GM21381 (cell line): ENCODE measurements around the gene SERTM1.

ENCODE experiments used
- ATAC-seq: cut with Tn5 transposase; IDR thresholded peaks from one replicate; pipeline ENCODE4 v1.9.1; 2021; ENCODE audit warnings: mild to moderate bottlenecking, moderate library complexity; ENCODE audit not compliant: unreplicated experiment

Gene SERTM1

DNA sequence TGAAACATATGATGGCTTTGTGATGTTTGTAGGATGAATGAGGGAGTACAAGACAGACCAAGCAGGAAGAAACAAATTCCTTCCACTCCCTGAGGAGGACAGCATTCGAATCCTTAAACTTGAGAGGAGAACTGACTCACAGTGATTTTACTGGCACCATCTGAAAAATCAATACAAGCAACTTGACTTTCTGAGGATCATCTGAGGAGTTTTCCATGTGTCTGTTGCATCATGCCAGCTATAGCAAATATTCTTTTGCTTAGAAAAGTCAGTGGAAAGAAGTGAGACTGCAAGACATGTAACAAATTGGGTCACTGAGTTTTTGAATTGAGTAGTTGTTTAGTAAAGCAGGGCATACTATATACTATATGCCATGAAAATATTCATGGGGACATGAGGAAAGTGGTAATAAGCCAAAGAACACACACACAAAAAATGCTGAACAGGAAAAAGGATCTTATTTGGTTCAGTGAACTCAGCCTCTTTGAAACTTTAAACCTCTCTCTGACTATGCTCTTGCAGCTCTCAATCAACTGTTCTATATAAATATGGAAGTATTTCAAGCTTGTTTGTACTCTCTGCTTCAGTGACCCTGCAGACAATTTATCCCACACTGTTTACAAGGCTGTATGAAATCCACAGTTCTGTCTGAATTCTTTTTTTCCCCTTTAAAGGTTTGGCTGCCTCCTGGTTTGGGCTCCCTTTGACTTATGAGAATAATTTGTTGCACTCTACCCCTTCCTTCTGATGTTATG is 35.5 kb downstream of the SERTM1 start:
- no peak for ATAC-seq

DNA sequence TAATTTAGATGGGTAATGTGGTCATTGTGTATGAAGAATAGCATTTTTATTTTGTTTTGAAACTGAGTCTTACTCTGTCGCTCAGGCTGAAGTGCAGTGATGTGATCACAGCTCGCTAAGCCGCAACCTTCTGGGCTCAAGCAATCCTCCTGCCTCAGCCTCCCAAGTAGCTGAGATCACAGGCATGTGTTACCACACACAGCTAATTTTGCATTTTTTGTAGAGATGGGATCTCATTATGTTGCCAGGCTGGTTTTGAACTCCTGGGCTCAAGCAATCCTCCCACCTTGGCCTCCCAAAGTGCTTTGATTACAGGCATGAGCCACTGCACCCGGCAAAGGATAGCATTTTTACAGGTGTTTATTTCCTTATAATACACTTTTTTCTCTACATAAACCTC is 36.6 kb downstream of the SERTM1 start:
- no peak for ATAC-seq

DNA sequence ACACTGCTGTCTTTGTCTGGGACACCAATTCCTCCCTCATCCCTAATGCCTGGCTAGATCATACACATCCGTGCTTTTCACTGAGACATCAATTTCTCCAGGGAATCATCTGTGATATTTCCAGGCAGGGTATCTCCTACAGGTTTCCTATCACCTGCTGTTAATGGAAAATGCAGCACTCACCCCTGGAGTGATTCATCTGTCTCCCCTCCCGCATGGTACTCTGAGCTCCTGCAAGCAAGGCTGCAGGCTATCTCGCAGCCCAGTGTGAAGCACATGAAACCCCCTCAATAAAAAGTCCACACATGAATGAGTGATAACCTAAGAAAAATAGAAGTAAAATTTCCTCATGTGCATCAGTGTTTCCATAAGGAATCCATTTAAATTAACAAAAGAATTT is 38.5 kb downstream of the SERTM1 start:
- no peak for ATAC-seq

DNA sequence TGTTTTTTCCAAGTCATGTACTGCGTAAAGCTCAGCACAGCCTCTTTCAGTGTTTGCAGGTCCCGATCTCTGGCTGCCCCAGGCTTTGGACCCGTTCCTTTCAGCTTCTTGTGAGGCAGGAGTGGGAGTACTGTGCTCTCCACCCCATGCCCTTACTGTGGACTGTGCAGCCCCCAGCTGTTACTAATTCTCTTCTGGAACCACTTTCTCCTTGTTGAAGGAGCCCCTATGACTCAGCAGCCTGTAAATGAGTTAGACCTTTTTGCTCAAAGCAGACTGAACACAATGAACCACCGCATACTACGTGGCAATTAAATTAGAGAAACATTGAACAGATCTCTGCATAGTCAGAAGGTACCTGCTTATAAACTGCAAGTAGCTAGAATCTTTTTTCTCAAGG is 39.0 kb downstream of the SERTM1 start:
- ATAC-seq: no peak

DNA sequence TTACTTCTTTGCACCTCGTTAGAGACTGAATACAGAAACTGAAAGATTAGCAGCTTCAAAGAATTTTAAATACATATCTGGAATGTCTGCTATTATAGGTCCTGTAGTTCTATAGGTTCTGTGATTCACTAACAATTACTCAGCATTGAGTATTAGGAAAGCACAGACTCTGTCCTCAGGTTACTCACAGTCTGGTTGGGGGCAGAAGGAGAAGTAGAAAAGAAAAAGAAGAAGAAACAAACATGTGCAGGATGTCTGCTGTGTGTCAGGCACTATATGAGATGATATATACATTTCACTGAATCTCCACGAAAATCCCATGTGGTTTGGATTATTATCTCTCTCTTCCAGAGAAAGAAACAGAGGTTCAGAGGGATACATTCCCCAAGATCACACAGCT is 40.1 kb downstream of the SERTM1 start:
- no peak for ATAC-seq

DNA sequence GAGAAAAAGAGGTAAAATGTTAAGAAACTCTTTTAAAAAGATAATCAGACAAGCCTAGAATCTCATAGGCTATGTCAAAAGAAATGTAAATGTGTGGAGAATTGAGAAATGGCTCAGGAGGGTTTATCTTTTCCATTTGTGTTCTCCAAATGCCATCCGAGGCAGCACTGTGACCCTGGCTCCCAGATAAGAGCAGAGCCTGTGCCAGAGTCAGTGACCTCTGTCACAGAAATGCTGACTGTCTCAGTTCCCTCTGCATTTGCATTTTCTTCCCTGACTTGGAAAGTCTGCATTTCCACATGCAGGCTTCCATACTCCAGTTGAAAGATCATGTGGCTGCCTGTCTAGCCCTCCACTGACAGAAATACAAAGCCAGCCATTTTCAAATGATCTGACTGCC is 42.0 kb downstream of the SERTM1 start:
- ATAC-seq: no peak

DNA sequence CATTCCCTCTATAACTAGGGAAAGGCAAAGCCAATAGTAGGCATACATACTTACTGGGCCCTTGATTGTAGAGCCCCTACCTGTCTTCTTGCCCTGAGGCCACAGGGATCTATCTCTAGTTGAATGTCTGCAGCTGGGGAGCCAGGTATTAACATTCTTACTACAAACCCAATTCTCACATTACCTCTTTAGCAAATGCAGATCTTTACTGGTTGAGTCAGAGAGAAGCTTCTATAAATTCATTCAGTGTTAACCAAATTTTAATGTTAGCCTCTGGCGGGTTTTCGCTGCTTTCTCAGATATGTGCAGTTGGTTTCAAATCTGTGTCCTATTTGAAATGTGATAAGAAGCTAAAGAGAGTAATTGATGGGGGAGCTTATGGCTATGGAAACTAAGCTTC is 43.2 kb downstream of the SERTM1 start:
- no peak for ATAC-seq

DNA sequence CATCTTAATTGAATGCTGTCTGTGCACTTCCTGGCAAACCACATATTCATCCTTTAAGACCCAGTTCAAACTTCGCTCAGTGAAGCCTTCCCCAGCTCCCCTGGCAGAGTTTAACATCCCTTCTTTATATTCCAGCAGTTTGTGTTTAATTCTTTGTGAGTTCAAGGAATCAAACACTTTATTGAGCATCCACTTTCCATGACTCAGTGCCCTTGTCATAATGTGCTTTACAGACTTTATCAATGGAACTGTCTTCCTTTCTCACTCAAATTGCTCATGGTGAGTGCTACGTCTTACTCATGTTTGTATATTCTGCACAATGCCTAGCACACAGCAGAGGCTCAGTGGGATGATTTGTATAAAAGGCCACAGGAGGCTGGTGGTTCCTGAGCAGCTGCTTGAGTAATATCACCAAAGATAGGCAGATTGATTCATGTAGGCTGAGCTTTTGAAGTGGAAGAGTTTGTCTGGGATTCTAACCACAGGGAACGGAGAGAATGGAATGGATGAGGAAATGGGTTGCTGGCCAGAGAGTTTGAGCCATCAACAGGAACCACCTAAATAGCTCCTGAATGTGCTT is 44.2 kb downstream of the SERTM1 start:
- no peak for ATAC-seq

DNA sequence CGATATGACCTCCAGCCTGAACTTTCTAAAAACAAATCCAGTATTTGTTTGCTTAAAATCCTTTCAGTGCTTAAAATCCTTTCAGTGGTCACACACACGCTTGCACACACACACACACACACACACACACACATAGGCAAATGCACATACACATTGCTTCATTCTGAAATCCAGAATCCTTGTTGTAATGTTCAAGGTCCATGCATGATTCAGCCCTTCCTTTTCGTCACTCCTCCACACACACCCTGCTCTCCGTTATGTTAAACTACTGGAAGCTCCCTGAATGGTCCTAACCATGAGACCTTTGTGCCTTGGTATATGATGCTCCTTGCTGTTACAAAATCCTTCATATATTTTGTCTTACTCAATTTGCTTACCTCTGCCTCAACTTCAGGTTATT is 44.9 kb downstream of the SERTM1 start:
- no peak for ATAC-seq

DNA sequence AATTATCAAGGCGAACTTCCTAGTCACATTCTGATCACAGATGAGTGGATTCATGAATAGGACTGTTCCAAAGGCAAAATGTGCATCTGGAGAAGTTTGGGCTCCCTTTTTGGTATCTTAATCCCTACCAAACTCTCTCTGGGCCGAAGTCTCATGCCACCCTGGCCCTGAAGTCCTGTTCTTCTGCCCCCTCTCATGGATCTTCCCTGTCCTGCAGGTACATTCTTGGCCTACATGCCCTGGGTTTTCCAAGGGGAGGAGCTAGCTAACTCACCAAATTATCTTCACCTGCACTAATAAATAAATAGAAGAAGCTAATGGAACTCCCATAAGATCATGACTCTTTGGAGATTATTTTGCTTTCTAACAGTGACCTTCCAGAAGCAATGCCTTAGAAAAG is 50.3 kb downstream of the SERTM1 start:
- no peak for ATAC-seq

DNA sequence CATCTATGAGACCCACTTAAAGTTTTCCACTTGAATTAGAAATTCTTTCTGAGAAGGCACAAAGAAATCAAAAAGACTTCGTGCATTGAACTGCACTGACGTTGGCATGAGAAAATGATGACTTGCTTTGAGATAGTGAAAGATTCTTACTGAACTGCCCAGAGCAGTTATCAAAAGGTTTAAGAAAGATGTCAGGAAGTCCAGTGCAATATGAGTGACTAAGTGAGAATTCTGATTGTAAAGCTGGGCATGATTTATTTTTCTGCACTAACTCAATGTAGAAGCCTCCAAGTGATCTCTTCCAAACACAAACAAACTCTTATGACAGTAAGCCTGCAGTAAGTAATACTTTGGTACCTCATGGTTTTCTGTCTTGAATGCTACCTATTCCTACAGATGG is 52.1 kb downstream of the SERTM1 start:
- no peak for ATAC-seq

DNA sequence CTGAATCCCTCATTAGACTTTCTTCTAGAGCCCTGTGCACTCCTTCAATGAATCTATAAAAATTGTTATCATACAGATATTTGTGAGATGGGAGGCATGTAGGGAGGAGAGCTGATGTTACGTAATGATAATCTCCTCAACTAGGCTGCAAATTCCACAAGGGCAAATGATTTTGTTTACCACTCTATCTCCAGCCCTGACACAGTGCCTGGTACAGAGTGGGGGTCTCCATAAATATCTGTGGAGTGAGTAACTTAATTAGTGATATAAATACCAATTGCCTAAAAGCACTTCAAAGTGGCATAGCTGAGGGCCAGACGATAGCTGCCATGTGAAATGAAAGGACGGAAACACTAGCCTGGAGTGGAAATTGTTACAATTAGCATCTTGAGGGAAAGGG is 54.2 kb downstream of the SERTM1 start:
- ATAC-seq: no peak

DNA sequence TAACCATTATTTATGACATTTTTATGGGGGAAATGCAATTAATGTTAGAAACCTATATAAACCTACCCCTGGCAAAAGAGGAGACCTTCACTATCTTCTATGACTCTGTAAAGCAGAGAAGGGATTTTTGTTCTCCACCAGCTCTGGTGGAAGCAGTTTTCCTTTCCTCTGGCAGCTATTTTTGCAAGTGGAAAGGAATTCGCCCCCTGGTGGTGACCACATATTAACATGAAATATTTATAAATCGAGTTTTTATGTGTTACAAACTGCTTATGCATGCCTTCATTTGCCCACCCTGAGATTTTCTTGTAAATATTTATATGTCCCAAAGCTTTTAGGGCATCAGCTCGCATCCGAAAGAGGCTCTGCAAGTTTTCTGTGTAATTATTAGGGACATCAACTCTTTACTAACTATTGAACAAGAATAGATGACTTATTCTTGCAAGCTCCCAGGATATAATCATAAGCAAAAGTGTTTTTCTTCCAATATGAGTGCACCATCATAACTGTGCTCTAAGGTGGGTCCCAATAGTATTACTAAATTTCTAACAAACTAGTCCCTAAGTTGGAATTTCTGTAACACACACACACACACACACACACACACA is 62.4 kb downstream of the SERTM1 start:
- ATAC-seq: no peak

DNA sequence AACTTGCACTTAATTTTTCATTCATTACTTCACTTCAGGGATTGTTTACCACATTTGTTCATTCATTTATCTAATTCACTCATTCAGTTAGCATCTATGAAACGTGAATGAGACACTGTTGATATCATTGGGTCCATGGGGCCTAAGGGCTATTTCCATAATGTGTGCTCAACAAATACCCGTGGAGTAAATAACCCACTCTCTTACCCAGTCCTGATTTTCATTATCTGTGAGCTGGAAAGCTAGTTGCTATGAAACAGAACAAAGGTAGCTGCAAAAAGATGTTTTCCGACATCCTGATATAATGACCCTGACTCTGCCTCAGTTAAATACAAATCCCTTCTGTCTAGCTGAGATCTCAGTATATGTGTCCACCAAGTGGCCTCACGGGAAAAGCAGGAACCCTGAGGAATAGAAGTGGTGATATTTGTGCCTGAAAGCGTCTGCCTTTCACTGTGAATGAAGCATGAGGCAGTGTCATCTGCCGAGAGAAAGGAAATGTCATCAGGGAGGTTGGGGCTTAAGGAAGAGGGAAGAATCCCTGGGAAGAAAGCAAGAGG is 63.8 kb downstream of the SERTM1 start:
- no peak for ATAC-seq

DNA sequence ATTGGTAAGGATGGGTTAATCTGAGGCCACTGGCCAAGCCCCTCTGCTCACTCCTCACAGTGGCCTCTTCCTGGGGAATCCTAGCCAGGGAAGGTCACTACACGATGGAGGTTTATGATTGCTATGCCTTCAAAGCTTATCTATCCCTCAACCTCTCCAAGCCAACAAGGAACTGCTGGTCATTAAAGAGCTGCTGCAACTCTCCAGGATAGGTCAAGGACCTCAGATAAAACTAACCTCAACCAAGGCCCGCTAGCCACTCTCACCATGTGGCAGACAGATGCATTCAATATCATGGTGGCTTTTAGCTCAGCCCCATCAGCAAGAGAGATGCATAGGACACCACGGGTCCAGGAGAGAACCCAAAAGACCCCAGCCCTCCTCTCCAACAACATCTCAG is 71.6 kb downstream of the SERTM1 start:
- no peak for ATAC-seq

DNA sequence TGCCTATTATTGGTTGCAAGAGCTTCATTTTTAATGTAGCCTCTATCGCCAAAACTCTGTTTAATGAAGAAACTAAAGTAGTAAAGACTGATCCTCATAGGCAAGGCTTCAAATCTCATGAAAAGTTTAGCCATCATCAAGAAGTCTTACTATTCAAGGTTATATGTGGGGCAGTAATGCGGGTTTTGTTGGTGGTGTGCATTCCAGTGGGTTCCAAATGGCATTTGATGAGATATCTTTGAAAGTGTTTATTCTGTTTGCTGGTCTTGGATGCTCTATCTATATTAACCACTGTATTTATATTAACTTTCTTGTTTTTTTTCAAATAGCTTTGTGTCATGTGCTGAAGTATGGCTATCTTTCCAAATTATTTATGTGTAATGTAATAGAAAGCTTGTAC is 72.2 kb downstream of the SERTM1 start:
- ATAC-seq: no peak
